HG02973 (cell line): ENCODE data around the gene TTC31.
A peak's percentile ranks its signal among the peaks of the same experiment; 100 is the strongest.
"Not testable (repeated sequence)": the region's sequence is repeated elsewhere in the genome, so short reads cannot be mapped to it uniquely, and the experiment has no call there.

Experiments
- ATAC-seq: cut with Tn5 transposase; IDR thresholded peaks from one replicate; pipeline ENCODE4 v1.9.1; 2021; ENCODE audit warnings: moderate library complexity; ENCODE audit not compliant: unreplicated experiment

TTC31 gene

GRCh38 chr2:74457129-74457548 is 25.7 kb upstream of the TTC31 start:
- ATAC-seq, result no peak

- ATAC-seq, result peak; percentile 35
Measured at GRCh38 chr2:74457549-74458131, 25.2 kb upstream of the TTC31 start.

- ATAC-seq, result peak; percentile 75
Measured at GRCh38 chr2:74458132-74458937, 24.5 kb upstream of the TTC31 start, which contains the start of gene WBP1. WBP1 (plus strand) TSS chr2:74458438; CDS start chr2:74458603, 165 bp downstream.

GRCh38 chr2:74458938-74459363 is 23.9 kb upstream of the TTC31 start:
- no peak for ATAC-seq

- not testable (repeated sequence) for ATAC-seq
Measured at GRCh38 chr2:74459503-74460118, 23.3 kb upstream of the TTC31 start.

- ATAC-seq, result not testable (repeated sequence)
Measured at GRCh38 chr2:74460187-74460586, 22.7 kb upstream of the TTC31 start.

GRCh38 chr2:74461187-74462053 is 21.5 kb upstream of the TTC31 start:
- no peak for ATAC-seq

GRCh38 chr2:74462054-74462785 is 20.7 kb upstream of the TTC31 start:
- no peak for ATAC-seq

- ATAC-seq, result no peak
Measured at GRCh38 chr2:74462786-74463105, 20.1 kb upstream of the TTC31 start.

- ATAC-seq, result no peak
Measured at GRCh38 chr2:74464406-74464805, 18.5 kb upstream of the TTC31 start.

- not testable (repeated sequence) for ATAC-seq
Measured at GRCh38 chr2:74470742-74471141, 12.1 kb upstream of the TTC31 start.

GRCh38 chr2:74471332-74472065 is 11.4 kb upstream of the TTC31 start:
- no peak for ATAC-seq

GRCh38 chr2:74472086-74472944 is 10.6 kb upstream of the TTC31 start, which contains the start of gene MRPL53:
MRPL53 (minus strand) TSS chr2:74472680; CDS start chr2:74472660, 20 bp downstream.
- peak; percentile 68 for ATAC-seq

- ATAC-seq, result peak; percentile 5
Measured at GRCh38 chr2:74472945-74473258, 10.0 kb upstream of the TTC31 start.

- ATAC-seq, result no peak
Measured at GRCh38 chr2:74474481-74474880, 8.4 kb upstream of the TTC31 start.

GRCh38 chr2:74474899-74475298 is 8.0 kb upstream of the TTC31 start:
- no peak for ATAC-seq

GRCh38 chr2:74481431-74481830 is 1.4 kb upstream of the TTC31 start:
- ATAC-seq, result no peak

- peak; percentile 31 for ATAC-seq
Measured at GRCh38 chr2:74481961-74482800, 700 bp upstream of the TTC31 start.
